ENCODE results near the gene KRT3.
"Not testable (repeated sequence)": the region's sequence is repeated elsewhere in the genome, so short reads cannot be mapped to it uniquely, and the experiment has no call there.

Gene KRT3

DNA sequence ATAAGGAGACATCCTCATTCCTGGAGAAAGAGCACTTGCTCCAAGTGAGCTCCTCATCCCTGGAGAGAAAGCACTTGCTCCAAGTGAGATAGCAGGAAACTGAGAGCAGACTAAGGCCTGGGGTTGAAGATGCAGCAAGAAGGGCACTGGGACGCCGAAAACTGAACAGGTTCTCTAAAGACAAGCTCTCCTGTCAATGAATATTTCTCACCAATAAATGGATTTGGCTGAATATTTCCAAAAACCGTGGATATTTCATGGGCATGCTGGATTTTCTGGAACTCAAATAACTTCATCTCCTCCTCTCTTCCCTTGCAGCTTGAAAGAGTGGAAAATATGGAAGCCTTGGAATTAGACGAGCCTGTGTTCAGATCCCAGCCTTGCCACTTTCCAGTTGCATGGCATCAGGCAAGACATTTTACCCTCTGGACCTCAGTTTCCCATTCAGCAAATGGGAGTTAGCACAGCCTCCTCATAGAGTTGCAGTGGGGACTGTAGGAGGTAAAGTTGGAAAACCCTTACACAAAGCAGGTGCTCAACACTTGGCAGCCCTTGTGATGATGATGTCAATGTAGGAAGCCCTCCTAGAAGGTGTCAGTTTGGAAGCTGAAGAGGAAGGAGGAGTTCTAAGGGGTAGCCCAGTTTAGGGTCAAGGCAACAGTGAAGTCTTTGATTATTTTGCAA lies 14.4 kb downstream of the KRT3 start:
- no peak for DNase-seq (ENCODE audit: low read depth)

DNA sequence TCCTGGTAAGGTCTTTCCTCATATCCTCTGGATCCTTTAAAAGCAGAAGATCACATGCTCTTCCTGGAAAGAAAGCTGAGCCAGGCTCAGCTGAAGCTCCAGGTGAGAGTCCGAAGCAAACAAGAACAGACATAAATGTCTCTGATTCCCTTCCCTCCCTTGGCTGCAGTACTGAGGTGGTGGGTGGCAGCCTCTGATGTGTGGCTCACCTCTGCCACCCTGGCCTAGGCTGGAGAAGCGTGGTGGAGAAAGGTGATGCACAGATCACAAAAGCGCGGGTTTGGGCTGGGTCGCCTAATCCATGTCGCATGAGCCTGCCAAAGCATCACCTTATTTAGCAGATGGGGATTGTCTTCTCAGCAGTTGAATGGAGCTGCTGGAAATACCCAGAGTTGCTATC lies 16.0 kb downstream of the KRT3 start:
- no peak for DNase-seq (ENCODE audit: low read depth)

GRCh38 chr12:52778833-52779232 lies 17.1 kb downstream of the KRT3 start:
- DNase-seq (ENCODE audit: low read depth) = no peak

GRCh38 chr12:52777566-52777965 lies 18.4 kb downstream of the KRT3 start:
- no peak for DNase-seq (ENCODE audit: low read depth)

DNA sequence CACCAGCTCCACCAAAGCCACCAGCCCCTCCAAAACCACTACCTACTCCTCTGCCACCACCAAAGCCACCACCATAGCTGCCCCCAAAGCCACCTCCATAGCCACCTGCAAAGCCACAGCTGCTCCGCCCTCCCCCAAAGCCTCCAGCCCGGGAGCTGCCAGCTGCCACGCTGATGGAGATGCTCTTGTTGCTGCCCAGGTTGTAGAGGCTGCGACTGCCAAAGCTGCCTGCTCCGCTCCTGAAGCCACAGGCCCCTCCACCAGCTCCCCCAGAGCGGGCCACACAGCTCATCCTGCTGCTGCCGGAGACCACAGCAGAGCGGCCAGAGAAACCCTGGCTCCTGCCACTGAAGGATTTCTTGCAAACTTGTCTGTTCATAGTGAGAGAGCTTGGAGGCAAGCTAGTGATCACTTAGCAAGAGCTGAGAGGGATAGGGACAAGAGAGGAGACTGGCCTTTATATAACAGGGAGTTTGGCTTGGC lies 19.0 kb downstream of the KRT3 start, which contains the start of gene KRT76:
Gene KRT76 (minus strand): TSS at position 433 of the 483 bp plus-strand sequence. CDS start 54 bp downstream, at position 379.
- no peak for DNase-seq (ENCODE audit: low read depth)

DNA sequence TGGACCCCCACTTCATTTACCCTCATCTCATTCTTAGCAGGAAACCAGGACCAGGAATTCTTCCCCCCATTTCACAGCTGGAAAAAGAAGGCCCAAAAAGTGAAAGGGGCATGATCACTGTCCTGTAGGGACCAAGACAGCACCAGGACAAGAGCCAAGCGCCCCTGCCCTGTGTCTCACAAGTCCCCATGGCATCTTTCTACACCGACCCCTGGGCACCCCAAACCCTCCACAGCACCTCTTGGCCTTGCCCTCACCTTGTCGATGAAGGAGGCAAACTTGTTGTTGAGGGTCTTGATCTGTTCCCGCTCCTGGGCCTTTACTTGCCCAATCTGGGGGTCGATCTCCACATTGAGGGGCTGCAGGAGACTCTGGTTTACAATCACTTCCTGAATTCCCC lies 19.5 kb downstream of the KRT3 start:
- DNase-seq (ENCODE audit: low read depth) = no peak

- DNase-seq (ENCODE audit: low read depth) = no peak
Observed at GRCh38 chr12:52774629-52775250, 21.2 kb downstream of the KRT3 start.

- DNase-seq (ENCODE audit: low read depth) = no peak
Observed at GRCh38 chr12:52772772-52773171, 23.1 kb downstream of the KRT3 start.

DNA sequence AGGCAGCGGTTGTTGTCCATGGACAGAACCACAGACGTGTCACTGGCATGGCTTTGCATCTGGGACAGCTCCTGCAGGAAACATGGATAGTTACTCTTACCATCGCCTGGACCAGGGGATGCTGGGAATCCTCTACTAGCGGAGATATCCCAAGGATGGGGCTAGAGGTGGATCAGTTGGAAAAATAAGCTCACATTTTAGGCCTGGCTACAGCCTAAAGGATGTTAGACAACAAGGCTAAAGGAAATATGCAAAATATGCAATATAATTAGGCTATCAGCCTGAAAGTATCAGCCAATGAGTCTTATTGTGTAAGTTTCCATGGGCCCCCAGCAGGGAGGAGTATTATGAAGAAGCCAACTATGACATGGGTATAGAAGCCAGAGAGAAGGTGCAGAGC lies 23.7 kb downstream of the KRT3 start:
- no peak for DNase-seq (ENCODE audit: low read depth)

DNA sequence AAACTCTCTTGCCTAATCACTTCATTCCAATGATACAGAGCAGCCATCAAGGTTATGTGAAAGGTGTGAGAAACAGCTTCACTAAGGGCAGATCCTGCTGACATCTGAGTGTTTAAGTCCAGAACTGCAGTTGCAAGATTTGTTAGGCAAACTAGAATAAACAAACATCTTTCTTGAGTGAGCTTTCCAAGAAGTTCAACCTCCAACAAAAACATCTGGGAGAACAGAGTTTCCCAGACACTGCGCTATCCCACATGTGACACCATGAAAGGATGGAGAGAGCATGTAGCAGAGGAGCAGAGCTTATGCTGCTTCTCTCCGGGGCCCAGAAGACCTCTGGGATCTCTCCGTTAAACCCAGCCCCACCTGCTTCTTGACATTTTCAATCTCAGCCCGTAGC lies 24.4 kb downstream of the KRT3 start:
- DNase-seq (ENCODE audit: low read depth) = no peak

- no peak for DNase-seq (ENCODE audit: low read depth)
Observed at GRCh38 chr12:52771088-52771487, 24.8 kb downstream of the KRT3 start.

- no peak for DNase-seq (ENCODE audit: low read depth)
Observed at GRCh38 chr12:52769946-52770345, 26.0 kb downstream of the KRT3 start.

GRCh38 chr12:52769354-52769753 lies 26.6 kb downstream of the KRT3 start:
- no peak for DNase-seq (ENCODE audit: low read depth)

GRCh38 chr12:52768479-52769200 lies 27.3 kb downstream of the KRT3 start:
- no peak for DNase-seq (ENCODE audit: low read depth)

- DNase-seq (ENCODE audit: low read depth) = no peak
Observed at GRCh38 chr12:52767427-52767826, 28.5 kb downstream of the KRT3 start.

DNA sequence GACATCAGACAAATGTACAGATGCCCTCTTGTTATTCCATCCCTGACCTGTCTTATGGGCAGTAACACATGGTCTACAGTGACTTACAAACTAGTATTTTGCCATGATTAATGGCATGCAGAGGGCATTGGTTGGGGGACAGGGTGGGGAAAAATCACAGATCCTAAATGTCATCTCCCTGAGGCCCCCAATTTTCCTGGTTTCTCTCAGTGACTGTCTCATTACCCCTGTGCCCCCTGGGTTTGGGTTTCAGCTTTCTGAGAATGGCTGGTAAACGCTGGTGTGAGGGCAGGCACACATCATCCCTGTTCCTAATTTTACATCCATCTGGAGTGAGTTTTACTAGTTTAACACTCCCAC lies 28.9 kb downstream of the KRT3 start:
- no peak for DNase-seq (ENCODE audit: low read depth)

DNA sequence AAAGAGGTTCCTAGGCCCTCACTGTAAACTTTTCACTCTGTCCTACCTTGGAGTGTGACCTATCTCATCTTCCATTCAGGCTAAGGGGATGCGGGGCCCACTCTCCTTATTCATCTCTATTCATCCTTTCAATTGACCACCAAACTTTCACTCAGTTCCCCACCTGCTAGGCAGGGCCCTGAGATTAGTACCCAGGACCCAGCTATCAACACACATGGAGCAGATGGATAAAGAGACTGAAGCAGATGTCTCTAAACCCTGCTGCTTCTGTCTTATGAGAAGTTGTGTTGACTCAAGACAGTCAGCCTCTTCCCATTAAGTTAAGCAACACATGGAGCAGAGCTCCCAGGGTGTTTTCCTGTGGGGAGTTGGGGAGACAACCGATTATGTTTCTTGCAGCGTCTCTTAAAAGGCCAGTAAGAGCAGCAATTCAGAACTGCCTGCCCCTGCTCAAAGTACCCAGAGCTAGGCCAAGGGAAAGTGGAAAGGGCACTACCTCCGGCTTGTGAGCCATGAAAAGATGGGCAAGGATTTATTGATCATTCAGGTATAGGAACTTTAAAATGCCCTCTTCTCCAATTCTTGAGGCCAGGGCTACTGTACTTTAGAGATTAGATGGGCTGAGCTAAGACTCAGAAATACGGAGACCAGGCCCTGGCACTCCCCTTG lies 29.4 kb downstream of the KRT3 start:
- DNase-seq (ENCODE audit: low read depth) = no peak

GRCh38 chr12:52765702-52766101 lies 30.2 kb downstream of the KRT3 start:
- DNase-seq (ENCODE audit: low read depth) = no peak

DNA sequence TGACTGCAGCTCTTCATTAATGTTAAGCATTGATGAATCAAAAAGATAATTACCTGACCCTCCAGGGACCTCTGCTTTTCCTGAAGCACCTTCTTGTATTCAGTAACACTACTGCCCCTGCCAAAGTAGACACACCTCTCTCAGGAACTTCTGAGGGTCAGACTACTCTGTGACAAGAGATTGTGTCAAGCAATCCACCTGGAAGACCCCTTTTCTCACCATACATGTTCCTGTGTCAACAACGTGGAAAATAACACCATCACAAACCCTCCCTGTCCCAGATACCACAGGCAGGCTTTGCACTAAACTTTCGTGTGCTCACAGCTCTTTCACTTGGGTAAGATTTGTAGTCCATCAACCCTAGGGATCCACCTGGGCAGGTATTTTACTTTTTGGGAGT lies 31.9 kb downstream of the KRT3 start:
- DNase-seq (ENCODE audit: low read depth) = no peak

- no peak for DNase-seq (ENCODE audit: low read depth)
Observed at GRCh38 chr12:52763036-52763659, 32.8 kb downstream of the KRT3 start.

DNA sequence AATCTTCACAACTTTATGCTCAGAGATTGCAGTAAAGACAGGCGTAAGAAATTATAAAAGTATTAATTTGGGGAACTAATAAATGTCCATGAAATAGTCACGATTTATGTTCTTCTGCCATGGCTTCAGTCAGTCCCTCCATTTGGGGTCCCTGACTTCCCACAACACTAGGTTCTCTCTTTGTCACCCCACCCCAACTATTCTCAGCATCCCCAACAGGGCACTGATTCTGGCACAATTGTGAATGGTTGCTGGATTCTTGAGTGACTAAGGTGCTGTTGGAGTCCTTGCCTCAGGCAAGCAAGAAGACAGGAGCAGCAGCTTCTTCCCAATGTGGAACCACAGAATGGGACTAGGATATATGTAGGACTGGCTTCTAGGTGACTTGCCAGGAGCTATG lies 34.1 kb downstream of the KRT3 start:
- DNase-seq (ENCODE audit: low read depth) = no peak

DNA sequence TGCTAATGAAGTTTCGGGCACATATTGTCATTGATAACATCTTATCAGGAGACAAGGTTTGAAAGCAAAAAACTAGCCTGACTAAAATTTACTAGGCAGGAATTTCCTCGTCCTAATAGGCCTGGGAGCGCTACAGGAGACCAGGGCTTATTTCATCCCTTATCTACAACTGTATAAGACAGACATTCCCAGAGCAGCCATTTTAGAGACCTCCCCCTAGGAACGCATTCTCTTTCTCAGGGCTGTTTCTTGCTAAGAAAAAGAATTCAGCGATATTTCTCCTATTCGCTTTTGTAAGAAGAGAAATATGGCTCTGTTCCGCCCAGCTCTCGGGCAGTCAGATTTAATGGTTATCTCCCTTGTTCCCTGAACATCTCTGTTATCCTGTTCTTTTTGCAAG lies 34.7 kb downstream of the KRT3 start:
- DNase-seq (ENCODE audit: low read depth) = not testable (repeated sequence)

Measured in stimulated activated CD8-positive, alpha-beta memory T cell treated with anti-CD3 and anti-CD28 coated beads, Interleukin-12 subunit alpha, Interleukin-12 subunit beta, amount 100 ng/mL, for 1 hour (primary cell).